SK-N-SH (cell line): ENCODE data around the gene ABCA1. TPM values are rescaled to one million over a fixed set of nuclear protein-coding genes. Genes with fewer than 3 reads are reported as not detected.

Experiments used
- CTCF ChIA-PET: fragments of 300-600, 350-600 bp; formaldehyde crosslinking; extraction: SDS; loops from one replicate; lab custom pipeline; 2021; lab: Yijun Ruan, JAX
- POLR2A ChIA-PET: fragments of 350-600 bp; sonication (Branson Sonifier 250); formaldehyde crosslinking; extraction: SDS; loops from one replicate; lab custom pipeline; 2020; ENCODE audit warnings: antibody characterized with exemption, inconsistent platforms; lab: Yijun Ruan, JAX
- DNase-seq: peaks from one replicate; pipeline ENCODE4 v3.0.0; 2012
- H2AFZ ChIP-seq: fragments of 200-600 bp; sonication (generic); 2 replicates; pipeline ENCODE4 v1.8.1; 2016; ENCODE audit warnings: antibody characterized with exemption, mild to moderate bottlenecking, low read depth
- H3F3A ChIP-seq: fragments of 200-600 bp; sonication (generic); replicated peaks from 2 replicates; pipeline ENCODE3; 2016; ENCODE audit warnings: antibody characterized with exemption, mild to moderate bottlenecking; ENCODE audit not compliant: insufficient read depth
- H3K27ac ChIP-seq, 2 experiments: fragments of 200-500 bp in 1 of 2; fragments of 200-600 bp in 1 of 2; sonication (Bioruptor generic) in 1 of 2; sonication (generic), shearing (Covaris generic) in 1 of 2; 2 replicates each; pipeline versions ENCODE4 v1.5.1 to v1.6.1; 2014 to 2016; ENCODE audit warnings: low read depth in 2 of 2, inconsistent platforms in 1 of 2, low read length in 1 of 2, mild to moderate bottlenecking in 1 of 2, mixed read lengths in 1 of 2
- H3K27me3 ChIP-seq: fragments of 200-600 bp; sonication (generic), shearing (Covaris generic); 2 replicates; pipeline ENCODE4 v1.6.1; 2016; ENCODE audit warnings: mixed run types; ENCODE audit not compliant: insufficient read depth
- H3K36me3 ChIP-seq, 2 experiments: fragments of 200-500 bp in 1 of 2; fragments of 200-600 bp in 1 of 2; sonication (Bioruptor generic) in 1 of 2; sonication (generic) in 1 of 2; replicated peaks in 1 of 2; 2 replicates each; pipeline versions ENCODE3 to v1.5.1; 2014 to 2016; ENCODE audit warnings: low read length in 1 of 2, mild to moderate bottlenecking in 1 of 2; ENCODE audit not compliant: insufficient read depth in 2 of 2, control insufficient read depth in 1 of 2
- H3K4me1 ChIP-seq, 2 experiments: fragments of 200-500 bp in 1 of 2; fragments of 200-600 bp in 1 of 2; sonication (Bioruptor generic) in 1 of 2; sonication (generic), shearing (Covaris generic) in 1 of 2; 2 replicates each; pipeline versions ENCODE4 v1.5.1 to v1.6.1; 2014 to 2016; ENCODE audit warnings: low read depth in 1 of 2, low read length in 1 of 2, mixed run types in 1 of 2; ENCODE audit not compliant: insufficient read depth in 2 of 2, control insufficient read depth in 1 of 2
- H3K4me2 ChIP-seq: fragments of 200-600 bp; sonication (generic), shearing (Covaris generic); 2 replicates; pipeline ENCODE4 v1.6.1; 2017; ENCODE audit warnings: mixed run types
- H3K4me3 ChIP-seq, 2 experiments: fragments of 200-500 bp in 1 of 2; fragments of 200-600 bp in 1 of 2; sonication (Bioruptor generic) in 1 of 2; sonication (generic), shearing (Covaris generic) in 1 of 2; 2 replicates each; pipeline versions ENCODE4 v1.5.1 to v1.8.1; 2014 to 2016; ENCODE audit warnings: low read depth in 2 of 2, inconsistent platforms in 1 of 2, low read length in 1 of 2, mild to moderate bottlenecking in 1 of 2, mixed read lengths in 1 of 2, moderate library complexity in 1 of 2
- H3K79me2 ChIP-seq: fragments of 200-600 bp; sonication (generic); 2 replicates; pipeline ENCODE4 v1.8.1; 2017; ENCODE audit warnings: mild to moderate bottlenecking; ENCODE audit not compliant: insufficient read depth
- H3K9ac ChIP-seq: fragments of 200-600 bp; sonication (generic); 2 replicates; pipeline ENCODE4 v1.6.1; 2017; ENCODE audit warnings: mixed run types
- H3K9me2 ChIP-seq: fragments of 200-600 bp; sonication (generic); 2 replicates; pipeline ENCODE4 v1.6.1; 2017; ENCODE audit warnings: mixed run types
- H3K9me3 ChIP-seq: fragments of 200-600 bp; sonication (generic); 2 replicates; pipeline ENCODE4 v1.6.1; 2017; ENCODE audit warnings: mixed run types, mild to moderate bottlenecking, moderate library complexity
- H4K20me1 ChIP-seq: fragments of 200-600 bp; sonication (generic); 2 replicates; pipeline ENCODE4 v1.6.1; 2017; ENCODE audit warnings: mild to moderate bottlenecking, mixed run types; ENCODE audit not compliant: insufficient read depth
- CHD2 ChIP-seq: fragments of 150-350 bp; IDR thresholded peaks from 2 replicates; pipeline ENCODE4 v1.6.1; 2018; ENCODE audit warnings: low read length; ENCODE audit not compliant: partially characterized antibody
- ELF1 ChIP-seq: IDR thresholded peaks from 2 replicates; pipeline ENCODE4 v1.4.0; 2012
- EP300 ChIP-seq, 2 experiments: IDR thresholded peaks; 2 replicates each; pipeline versions ENCODE4 v1.4.0 to v1.6.1; 2012; ENCODE audit warnings: borderline replicate concordance in 1 of 2, low read depth in 1 of 2, low read length in 1 of 2
- EZH2phosphoT487 ChIP-seq: fragments of 200-600 bp; sonication (generic); IDR thresholded peaks from 2 replicates; pipeline ENCODE4 v1.6.1; 2017; ENCODE audit warnings: low read depth, mixed run types, mild to moderate bottlenecking, antibody characterized with exemption, moderate library complexity, borderline replicate concordance
- FOSL2 ChIP-seq: IDR thresholded peaks from 2 replicates; pipeline ENCODE4 v1.4.0; 2012; ENCODE audit warnings: low read depth, mild to moderate bottlenecking, moderate library complexity, borderline replicate concordance
- FOXM1 ChIP-seq: IDR thresholded peaks from 2 replicates; pipeline ENCODE4 v1.4.0; 2012; ENCODE audit warnings: low read depth, mild to moderate bottlenecking
- GABPA ChIP-seq: IDR thresholded peaks from 2 replicates; pipeline ENCODE4 v1.4.0; 2012; ENCODE audit warnings: low read depth, mild to moderate bottlenecking
- GATA2 ChIP-seq: sonication (generic); formaldehyde crosslinking; IDR thresholded peaks from 2 replicates; pipeline ENCODE4 v1.5.0; 2020; ENCODE audit warnings: mild to moderate bottlenecking, missing genetic modification reagents
- JUND ChIP-seq: IDR thresholded peaks from 2 replicates; pipeline ENCODE4 v1.4.0; 2012
- MAX ChIP-seq: IDR thresholded peaks from 2 replicates; pipeline ENCODE4 v1.4.0; 2012; ENCODE audit warnings: low read depth
- MEF2A ChIP-seq: IDR thresholded peaks from 2 replicates; pipeline ENCODE4 v1.4.0; 2012; ENCODE audit warnings: low read depth, borderline replicate concordance
- MXI1 ChIP-seq: IDR thresholded peaks from 2 replicates; pipeline ENCODE4 v1.6.1; 2012; ENCODE audit warnings: mild to moderate bottlenecking, low read depth, low read length, improper control_type of control experiment
- NFIC ChIP-seq: IDR thresholded peaks from 2 replicates; pipeline ENCODE4 v1.4.0; 2012; ENCODE audit warnings: borderline replicate concordance
- PBX3 ChIP-seq: IDR thresholded peaks from 2 replicates; pipeline ENCODE4; 2012
- POLR2AphosphoS5 ChIP-seq: IDR thresholded peaks from 2 replicates; pipeline ENCODE4 v1.6.1; 2012; ENCODE audit warnings: low read depth, low read length
- RFX5 ChIP-seq: IDR thresholded peaks from 2 replicates; pipeline ENCODE4 v1.6.1; 2012; ENCODE audit warnings: mild to moderate bottlenecking, improper control_type of control experiment, low read length
- RXRA ChIP-seq: IDR thresholded peaks from 2 replicates; pipeline ENCODE4 v1.4.0; 2012; ENCODE audit warnings: low read depth, mild to moderate bottlenecking, borderline replicate concordance
- SIN3A ChIP-seq: IDR thresholded peaks from 2 replicates; pipeline ENCODE4 v1.6.1; 2012; ENCODE audit warnings: low read depth, mild to moderate bottlenecking, low read length, moderate library complexity, borderline replicate concordance
- SMC3 ChIP-seq: IDR thresholded peaks from 2 replicates; pipeline ENCODE4 v1.6.1; 2012; ENCODE audit warnings: low read depth, low read length, improper control_type of control experiment
- TAF1 ChIP-seq: IDR thresholded peaks from 2 replicates; pipeline ENCODE4 v1.6.1; 2012; ENCODE audit warnings: low read depth, mild to moderate bottlenecking, low read length, moderate library complexity, borderline replicate concordance
- TCF12 ChIP-seq: IDR thresholded peaks from 2 replicates; pipeline ENCODE4 v1.4.0; 2012
- TEAD4 ChIP-seq: IDR thresholded peaks from 2 replicates; pipeline ENCODE4 v1.4.0; 2012; ENCODE audit warnings: mild to moderate bottlenecking, borderline replicate concordance; ENCODE audit not compliant: insufficient read depth
- YY1 ChIP-seq: IDR thresholded peaks from 2 replicates; pipeline ENCODE4 v1.4.0; 2012; ENCODE audit warnings: low read depth, mild to moderate bottlenecking
- WGBS: methylation state at CpG from one replicate; pipeline ENCODE4 v1.1.6; 2017; ENCODE audit warnings: low lambda C conversion rate; 5-methylcytosine and 5-hydroxymethylcytosine counted together
- polyA plus RNA-seq, 3 experiments: library from polyadenylated mRNA; depleted of rRNA; stranded (reverse); fragments of >200 nt; gene quantifications; 2 replicates each; pipeline ENCODE4 v1.2.3, GENCODE V29; 2012
- TF ChIP-seq, protein P1 (sequence below): IDR thresholded peaks from 2 replicates; pipeline ENCODE4 v1.4.0; 2012; ENCODE audit warnings: low read depth, borderline replicate concordance
- TF ChIP-seq, protein P2 (sequence below): fragments of 150-350 bp; IDR thresholded peaks from 2 replicates; pipeline ENCODE4 v1.6.1; 2017; ENCODE audit warnings: antibody characterized with exemption, low read length, low read depth, borderline replicate concordance
- TF ChIP-seq, protein P3 (sequence below): IDR thresholded peaks from 2 replicates; pipeline ENCODE4 v1.4.0; 2012; ENCODE audit warnings: low read depth, borderline replicate concordance

The ABCA1 gene
- polyA plus RNA-seq, 1 of the 3 experiments (the other 2 are of a cell fraction): 5.3 TPM

DNA sequence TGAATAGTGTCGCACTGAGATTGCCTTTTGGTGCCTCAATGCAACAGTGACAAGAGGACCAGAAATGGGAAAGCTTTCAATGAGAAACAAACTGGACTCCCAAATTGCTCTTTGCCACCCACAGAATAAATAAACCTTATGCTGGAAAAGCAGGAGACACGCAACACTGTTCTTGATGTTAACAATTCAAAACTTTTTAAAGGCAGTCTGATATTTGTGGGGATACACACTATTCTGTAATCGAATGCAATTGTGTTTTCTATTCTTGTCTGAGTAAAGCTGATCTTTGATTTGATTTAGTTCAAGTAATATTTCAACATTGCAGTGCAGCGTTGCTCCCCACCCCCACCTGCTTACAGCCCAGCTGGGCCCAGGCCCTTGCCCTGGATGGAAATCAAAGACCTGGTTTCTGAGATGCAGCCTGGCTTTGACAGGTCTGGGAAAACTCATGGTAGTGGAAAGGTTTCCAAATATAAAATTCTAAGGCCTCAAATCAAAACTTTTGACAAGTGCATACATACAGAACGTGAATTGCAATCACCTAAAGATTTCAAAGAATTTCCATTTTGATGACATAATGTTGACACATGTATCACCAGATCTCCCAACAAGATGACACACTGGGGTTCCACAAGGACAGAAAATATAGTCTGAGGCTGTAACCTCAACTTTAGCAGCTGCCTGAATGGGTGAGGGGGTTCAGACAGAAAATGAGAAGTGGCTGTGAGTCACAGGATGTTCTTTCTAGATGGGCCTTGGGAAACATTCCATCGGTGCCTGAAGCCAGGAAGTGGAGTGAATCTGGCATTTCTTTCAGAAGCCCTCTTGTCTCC lies 55.1 kb downstream of the ABCA1 start:
- peaks cover 23 to 40% of the 10 kb centered on the region in 2 experiments for H3K4me1 ChIP-seq
- peaks cover 25% of the 10 kb centered on the region for H3F3A ChIP-seq
- peak overlapping the region; percentile 65 to 99 for H3K27ac ChIP-seq
- no peaks in the 10 kb centered on the region for H3K9me2 ChIP-seq
- 0 out of 2 replicates have a peak, but pooled peaks have one; percentile 10 for TF ChIP-seq MXI1
- peak; percentile 90 for TF ChIP-seq PBX3
- TF ChIP-seq ELF1: peak; percentile 72
- TF ChIP-seq, protein P1, sequence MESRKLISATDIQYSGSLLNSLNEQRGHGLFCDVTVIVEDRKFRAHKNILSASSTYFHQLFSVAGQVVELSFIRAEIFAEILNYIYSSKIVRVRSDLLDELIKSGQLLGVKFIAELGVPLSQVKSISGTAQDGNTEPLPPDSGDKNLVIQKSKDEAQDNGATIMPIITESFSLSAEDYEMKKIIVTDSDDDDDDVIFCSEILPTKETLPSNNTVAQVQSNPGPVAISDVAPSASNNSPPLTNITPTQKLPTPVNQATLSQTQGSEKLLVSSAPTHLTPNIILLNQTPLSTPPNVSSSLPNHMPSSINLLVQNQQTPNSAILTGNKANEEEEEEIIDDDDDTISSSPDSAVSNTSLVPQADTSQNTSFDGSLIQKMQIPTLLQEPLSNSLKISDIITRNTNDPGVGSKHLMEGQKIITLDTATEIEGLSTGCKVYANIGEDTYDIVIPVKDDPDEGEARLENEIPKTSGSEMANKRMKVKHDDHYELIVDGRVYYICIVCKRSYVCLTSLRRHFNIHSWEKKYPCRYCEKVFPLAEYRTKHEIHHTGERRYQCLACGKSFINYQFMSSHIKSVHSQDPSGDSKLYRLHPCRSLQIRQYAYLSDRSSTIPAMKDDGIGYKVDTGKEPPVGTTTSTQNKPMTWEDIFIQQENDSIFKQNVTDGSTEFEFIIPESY: peak; percentile 81; the same call in 1 of the 2 replicates
- TF ChIP-seq, protein P2, sequence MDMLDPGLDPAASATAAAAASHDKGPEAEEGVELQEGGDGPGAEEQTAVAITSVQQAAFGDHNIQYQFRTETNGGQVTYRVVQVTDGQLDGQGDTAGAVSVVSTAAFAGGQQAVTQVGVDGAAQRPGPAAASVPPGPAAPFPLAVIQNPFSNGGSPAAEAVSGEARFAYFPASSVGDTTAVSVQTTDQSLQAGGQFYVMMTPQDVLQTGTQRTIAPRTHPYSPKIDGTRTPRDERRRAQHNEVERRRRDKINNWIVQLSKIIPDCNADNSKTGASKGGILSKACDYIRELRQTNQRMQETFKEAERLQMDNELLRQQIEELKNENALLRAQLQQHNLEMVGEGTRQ: no peak
- TF ChIP-seq TAF1: peak; percentile 25; the same call in 1 of the 2 replicates
- TF ChIP-seq RXRA: peak; percentile 97
- TF ChIP-seq SIN3A: peak; percentile 56; the same call in 1 of the 2 replicates
- peak; percentile 64 for TF ChIP-seq NFIC
- TF ChIP-seq TCF12: peak; percentile 95
- peak; percentile 67 for TF ChIP-seq MAX
- peak; percentile 86; the same call in 1 of the 2 replicates for TF ChIP-seq TEAD4
- TF ChIP-seq, protein P3, sequence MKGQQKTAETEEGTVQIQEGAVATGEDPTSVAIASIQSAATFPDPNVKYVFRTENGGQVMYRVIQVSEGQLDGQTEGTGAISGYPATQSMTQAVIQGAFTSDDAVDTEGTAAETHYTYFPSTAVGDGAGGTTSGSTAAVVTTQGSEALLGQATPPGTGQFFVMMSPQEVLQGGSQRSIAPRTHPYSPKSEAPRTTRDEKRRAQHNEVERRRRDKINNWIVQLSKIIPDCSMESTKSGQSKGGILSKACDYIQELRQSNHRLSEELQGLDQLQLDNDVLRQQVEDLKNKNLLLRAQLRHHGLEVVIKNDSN: no peak
- no peak for TF ChIP-seq RFX5
- 0 out of 2 replicates have a peak, but pooled peaks have one; percentile 5 for TF ChIP-seq SMC3
- TF ChIP-seq JUND: peak; percentile 83
- no peak for TF ChIP-seq GATA2 (CRISPR knock-in tag)
- TF ChIP-seq POLR2AphosphoS5: no peak
- TF ChIP-seq GABPA: peak; percentile 23; the same call in 1 of the 2 replicates
- TF ChIP-seq EP300 (IDR thresholded peaks at IDR 0.05; ENCODE audit: borderline replicate concordance in 1 of 2, low read depth in 1 of 2, low read length in 1 of 2): peak; percentile 49 to 86; a peak in 2 of 4 replicates
- no peak for TF ChIP-seq EZH2phosphoT487
- TF ChIP-seq CHD2: no peak
- TF ChIP-seq MEF2A: peak; percentile 55; the same call in 1 of the 2 replicates
- peak; percentile 68; the same call in 1 of the 2 replicates for TF ChIP-seq FOXM1
- TF ChIP-seq FOSL2: peak; percentile 92
- TF ChIP-seq YY1: no peak
- H3K9me3 ChIP-seq: no peaks in the 10 kb centered on the region
- CTCF ChIA-PET: interaction anchor here (6.2 kb wide), 1 partner anchor 9 kb away, joined by 40 read pairs; no protein-coding TSS in a partner anchor
- H3K27me3 ChIP-seq: no peaks in the 10 kb centered on the region
- 38% methylated on average over 6 of the region's 6 CpGs for WGBS
- no peaks in the 10 kb centered on the region for H3K36me3 ChIP-seq
- H4K20me1 ChIP-seq: no peaks in the 10 kb centered on the region
- H3K79me2 ChIP-seq: no peaks in the 10 kb centered on the region
- no peak overlapping the region for H3K4me3 ChIP-seq
- no peak overlapping the region for H2AFZ ChIP-seq
- POLR2A ChIA-PET: no interaction called here
- peak; percentile 22 for DNase-seq
- peak overlapping the region; percentile 46; the same call in 1 of the 2 replicates for H3K9ac ChIP-seq
- peak overlapping the region; percentile 58; the same call in 1 of the 2 replicates for H3K4me2 ChIP-seq
